Measurements from ENCODE around the gene CNPY1. TPM values are rescaled to one million over a fixed set of nuclear protein-coding genes. Genes with fewer than 3 reads are reported as not detected.

The CNPY1 gene
- polyA plus RNA-seq, 1 of the 3 experiments (the other 2 are of a cell fraction), result not detected

- WGBS (ENCODE audit: low lambda C conversion rate), result 38% methylated on average over 20 of the region's 21 CpGs
- peaks cover 81% of the 10 kb centered on the region for H3K27me3 ChIP-seq (ENCODE audit: insufficient read depth)
- no peaks in the 10 kb centered on the region for H3K4me1 ChIP-seq (ENCODE audit: control insufficient read depth in 1 of 2, insufficient read depth in 2 of 2, low read depth in 1 of 2, low read length in 1 of 2)
These were observed 24.5 kb downstream of the CNPY1 start for GRCh38 chr7:155521743-155522398.

More at GRCh38 chr7:155521743-155522398, 24.5 kb downstream of the CNPY1 start:
- Histone ChIP-seq H3K9ac (no peak overlapping the region), H3K4me2 (no peak overlapping the region), H3K4me3 (ENCODE audit: low read depth in 2 of 2, low read length in 1 of 2) (no peak overlapping the region), H2AFZ (ENCODE audit: low read depth) (no peak overlapping the region), H3K9me3 (no peaks in the 10 kb centered on the region), H3K36me3 (replicated peaks in 1 of 2; ENCODE audit: control insufficient read depth in 1 of 2, insufficient read depth in 2 of 2, low read length in 1 of 2) (no peaks in the 10 kb centered on the region), H3F3A (replicated peaks; ENCODE audit: insufficient read depth) (no peaks in the 10 kb centered on the region), H4K20me1 (ENCODE audit: insufficient read depth) (no peaks in the 10 kb centered on the region), H3K9me2 (no peaks in the 10 kb centered on the region), H3K27ac (ENCODE audit: low read depth in 2 of 2, low read length in 1 of 2) (no peak overlapping the region), H3K79me2 (ENCODE audit: insufficient read depth) (no peaks in the 10 kb centered on the region)
- DNase-seq, result no peak
- POLR2A ChIA-PET, result no interaction called here
- CTCF ChIA-PET, result interaction anchor here (0.7 to 3.9 kb wide), 4 partner anchors 9 to 165 kb away, joined by 3 to 14 read pairs (median 6); no protein-coding TSS in a partner anchor
- no peak for TF ChIP-seq FOSL2 (IDR thresholded peaks at IDR 0.05; ENCODE audit: borderline replicate concordance, low read depth)
- TF ChIP-seq FOXM1 (IDR thresholded peaks at IDR 0.05; ENCODE audit: low read depth), result no peak
- no peak for TF ChIP-seq CHD2 (IDR thresholded peaks at IDR 0.05; ENCODE audit: low read length, partially characterized antibody)
- TF ChIP-seq USF2 (IDR thresholded peaks at IDR 0.05; ENCODE audit: borderline replicate concordance, low read depth, low read length), result no peak
- no peak for TF ChIP-seq TEAD4 (IDR thresholded peaks at IDR 0.05; ENCODE audit: borderline replicate concordance, insufficient read depth)
- TF ChIP-seq SIN3A (IDR thresholded peaks at IDR 0.05; ENCODE audit: borderline replicate concordance, low read depth, low read length), result no peak
- TF ChIP-seq REST (IDR thresholded peaks at IDR 0.05; ENCODE audit: low read depth, low read length), result no peak
- no peak for TF ChIP-seq ZBTB33 (IDR thresholded peaks at IDR 0.05; ENCODE audit: borderline replicate concordance, low read depth)
- no peak for TF ChIP-seq RFX5 (IDR thresholded peaks at IDR 0.05; ENCODE audit: low read length)

Measured in SK-N-SH (cell line).